ENCODE results near the gene OFD1.

Gene OFD1

GRCh38 chrX:13752141-13752540 lies 17.6 kb downstream of the OFD1 start:
- DNase-seq (ENCODE audit: low read depth in 2 of 2): no peak

GRCh38 chrX:13752646-13753045 lies 18.1 kb downstream of the OFD1 start:
- no peak for DNase-seq (ENCODE audit: low read depth in 2 of 2)

- DNase-seq (ENCODE audit: low read depth in 2 of 2): no peak
These were observed 20.2 kb downstream of the OFD1 start for GRCh38 chrX:13754765-13755164.

DNA sequence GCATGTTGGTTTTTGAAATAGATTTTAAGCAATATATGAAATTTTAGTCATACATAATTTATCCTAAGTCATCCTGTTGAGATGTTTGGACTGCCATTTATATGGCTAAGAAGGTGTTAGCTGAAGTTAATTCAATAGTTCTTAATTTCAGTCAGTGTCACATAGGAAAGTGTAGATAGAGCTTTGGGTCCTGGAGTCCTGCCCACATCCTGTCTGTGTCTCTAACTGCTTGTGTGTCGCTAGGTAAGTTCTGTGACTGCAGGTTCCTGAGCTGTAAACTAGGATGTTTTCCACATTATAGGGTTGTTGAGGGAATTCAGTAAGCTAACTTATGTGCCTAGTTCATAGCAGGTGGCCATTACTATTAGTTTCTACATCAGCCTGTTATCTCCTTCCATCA lies 20.7 kb downstream of the OFD1 start:
- no peak for DNase-seq (ENCODE audit: low read depth in 2 of 2)

DNA sequence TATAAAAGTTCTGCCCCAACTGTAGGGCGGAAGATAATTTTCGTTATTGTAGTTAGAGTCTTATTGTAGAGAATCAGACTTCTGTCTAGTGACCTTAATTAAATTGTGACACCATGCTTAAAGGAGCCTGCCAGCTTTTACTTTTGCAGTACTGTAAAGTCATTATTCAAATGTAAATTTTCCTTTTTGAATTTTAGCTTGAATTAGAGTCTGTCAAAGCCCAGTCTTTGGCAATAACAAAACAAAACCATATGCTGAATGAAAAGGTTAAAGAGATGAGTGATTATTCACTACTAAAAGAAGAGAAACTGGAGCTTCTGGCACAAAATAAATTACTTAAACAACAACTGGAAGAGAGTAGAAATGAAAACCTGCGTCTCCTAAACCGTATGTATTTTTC lies 21.8 kb downstream of the OFD1 start:
- DNase-seq (ENCODE audit: low read depth in 2 of 2): no peak

DNA sequence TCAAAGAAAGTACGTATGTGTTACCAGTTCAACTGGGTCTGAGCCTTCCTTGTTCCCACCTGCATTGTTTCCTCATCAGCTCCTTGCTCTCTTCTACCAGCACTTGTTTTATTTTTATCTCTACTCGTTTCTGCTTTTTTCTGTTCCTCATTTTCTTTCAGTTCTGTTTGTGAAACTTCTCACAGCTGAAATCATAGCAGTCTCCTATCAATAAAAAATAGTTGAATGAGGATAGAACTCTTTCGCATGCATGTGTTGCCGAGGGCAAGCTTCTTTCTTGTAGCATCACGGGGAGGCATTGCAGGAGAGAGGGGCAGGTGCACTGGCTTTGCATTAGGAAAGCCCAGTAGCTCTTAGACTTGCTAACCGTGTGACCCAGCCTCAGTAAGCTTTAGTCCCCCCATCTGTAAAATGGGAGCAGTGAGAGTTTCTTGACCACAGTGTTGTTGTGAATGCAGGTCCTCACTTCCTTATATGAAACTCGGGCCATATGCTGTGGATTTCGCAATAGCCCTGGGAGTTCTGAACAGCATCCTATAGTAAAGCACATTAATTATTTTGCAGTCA lies 24.7 kb downstream of the OFD1 start:
- no peak for DNase-seq (ENCODE audit: low read depth in 2 of 2)

- DNase-seq (ENCODE audit: low read depth in 2 of 2): no peak
These were observed 25.9 kb downstream of the OFD1 start for GRCh38 chrX:13760426-13760825.

GRCh38 chrX:13761606-13762414 lies 27.3 kb downstream of the OFD1 start:
- DNase-seq (ENCODE audit: low read depth in 2 of 2): no peak

- DNase-seq (ENCODE audit: low read depth in 2 of 2): no peak
These were observed 28.9 kb downstream of the OFD1 start for GRCh38 chrX:13763489-13763888.

- no peak for DNase-seq (ENCODE audit: low read depth in 2 of 2)
These were observed 29.7 kb downstream of the OFD1 start for GRCh38 chrX:13764281-13764680.

GRCh38 chrX:13764765-13765164 lies 30.2 kb downstream of the OFD1 start:
- DNase-seq (ENCODE audit: low read depth in 2 of 2): no peak

- no peak for DNase-seq (ENCODE audit: low read depth in 2 of 2)
These were observed 34.4 kb downstream of the OFD1 start for GRCh38 chrX:13768939-13769338.

DNA sequence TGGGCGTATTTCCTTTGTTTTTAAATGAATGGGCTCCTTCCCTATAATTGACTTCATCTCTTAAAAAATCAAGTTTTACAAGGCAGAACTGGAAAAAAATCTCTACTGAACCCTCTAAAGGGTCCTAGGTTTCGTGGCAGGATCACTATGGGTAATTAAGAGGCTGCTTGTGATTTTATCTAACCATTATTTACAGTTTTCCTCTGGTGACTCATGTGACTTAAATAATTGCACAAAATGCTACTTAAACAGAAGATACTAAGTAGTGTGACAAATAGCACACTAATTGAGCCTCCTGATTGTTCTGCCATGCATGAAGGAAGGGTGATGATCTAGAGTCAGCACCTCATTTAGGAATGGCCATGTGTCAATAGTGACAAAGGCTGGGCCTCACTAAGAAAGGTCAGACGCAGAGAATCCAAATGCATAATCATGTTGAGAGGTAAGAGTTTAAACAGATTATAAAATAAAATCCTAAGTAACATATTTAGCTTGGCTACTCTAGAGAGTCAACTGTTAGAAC lies 35.5 kb downstream of the OFD1 start:
- DNase-seq (ENCODE audit: low read depth in 2 of 2): no peak

DNA sequence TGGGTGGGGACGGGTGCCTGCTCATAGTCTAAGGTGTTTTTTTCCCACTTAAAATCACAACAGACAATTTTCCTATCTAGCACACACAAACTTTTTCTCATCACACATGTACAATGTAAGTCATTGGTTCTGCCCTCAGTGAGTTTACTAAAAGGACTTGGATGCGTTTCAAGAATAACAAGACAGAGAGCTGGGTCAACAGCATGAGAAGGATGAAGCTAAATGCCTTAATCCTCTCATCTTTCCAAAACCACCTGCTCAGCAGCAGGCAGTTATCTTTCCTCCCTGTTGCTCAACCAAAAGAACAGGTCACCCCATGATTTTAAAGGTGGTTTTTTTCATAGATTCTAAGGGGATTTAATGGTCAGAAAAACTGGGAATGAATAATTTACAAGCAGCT lies 40.1 kb downstream of the OFD1 start:
- DNase-seq (ENCODE audit: low read depth in 2 of 2): no peak

GRCh38 chrX:13775837-13776236 lies 41.3 kb downstream of the OFD1 start:
- no peak for DNase-seq (ENCODE audit: low read depth in 2 of 2)

DNA sequence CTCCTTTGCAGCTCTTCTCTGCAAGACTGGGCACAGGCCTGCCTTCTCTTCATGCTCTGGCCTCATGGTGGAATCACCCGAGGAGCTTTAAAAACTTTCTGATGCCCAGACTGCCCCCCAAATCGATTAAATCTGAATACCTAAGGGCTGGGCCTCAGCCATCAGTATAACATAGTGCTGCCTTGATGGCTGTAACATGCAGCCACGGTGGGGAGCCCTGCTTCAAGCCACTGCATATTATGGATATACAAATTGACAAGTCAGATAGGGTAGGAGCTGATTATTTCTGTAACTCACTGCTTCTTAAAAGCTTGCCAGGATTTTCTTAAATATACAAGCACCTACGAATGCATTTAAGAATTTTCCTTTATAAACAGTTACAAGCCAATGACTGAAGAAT lies 41.8 kb downstream of the OFD1 start:
- DNase-seq (ENCODE audit: low read depth in 2 of 2): no peak

DNA sequence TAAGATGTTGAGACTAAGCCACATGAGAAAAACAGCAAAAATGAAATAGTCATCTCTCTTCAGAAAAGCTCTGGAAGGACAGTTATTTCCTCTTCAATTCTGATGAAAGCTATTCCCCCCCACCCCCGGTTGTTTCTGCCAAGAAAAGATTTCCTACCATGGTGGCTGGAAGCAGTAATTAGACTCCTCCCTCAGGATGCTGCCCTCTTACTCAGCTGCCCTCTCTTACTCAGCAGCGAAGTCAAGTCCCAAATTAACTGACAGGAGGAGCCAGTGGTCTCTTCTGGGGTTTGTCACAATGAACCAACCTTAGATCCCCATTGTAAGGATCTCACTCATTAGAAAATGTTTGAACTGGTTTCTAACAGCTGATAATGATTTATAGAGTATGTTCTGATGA lies 44.4 kb downstream of the OFD1 start:
- peak in 1 of 2 experiments; percentile 4 for DNase-seq (ENCODE audit: low read depth in 2 of 2)

GRCh38 chrX:13780868-13781427 lies 46.4 kb downstream of the OFD1 start:
- no peak for DNase-seq (ENCODE audit: low read depth in 2 of 2)

GRCh38 chrX:13786048-13786447 lies 51.5 kb downstream of the OFD1 start:
- DNase-seq (ENCODE audit: low read depth in 2 of 2): no peak

DNA sequence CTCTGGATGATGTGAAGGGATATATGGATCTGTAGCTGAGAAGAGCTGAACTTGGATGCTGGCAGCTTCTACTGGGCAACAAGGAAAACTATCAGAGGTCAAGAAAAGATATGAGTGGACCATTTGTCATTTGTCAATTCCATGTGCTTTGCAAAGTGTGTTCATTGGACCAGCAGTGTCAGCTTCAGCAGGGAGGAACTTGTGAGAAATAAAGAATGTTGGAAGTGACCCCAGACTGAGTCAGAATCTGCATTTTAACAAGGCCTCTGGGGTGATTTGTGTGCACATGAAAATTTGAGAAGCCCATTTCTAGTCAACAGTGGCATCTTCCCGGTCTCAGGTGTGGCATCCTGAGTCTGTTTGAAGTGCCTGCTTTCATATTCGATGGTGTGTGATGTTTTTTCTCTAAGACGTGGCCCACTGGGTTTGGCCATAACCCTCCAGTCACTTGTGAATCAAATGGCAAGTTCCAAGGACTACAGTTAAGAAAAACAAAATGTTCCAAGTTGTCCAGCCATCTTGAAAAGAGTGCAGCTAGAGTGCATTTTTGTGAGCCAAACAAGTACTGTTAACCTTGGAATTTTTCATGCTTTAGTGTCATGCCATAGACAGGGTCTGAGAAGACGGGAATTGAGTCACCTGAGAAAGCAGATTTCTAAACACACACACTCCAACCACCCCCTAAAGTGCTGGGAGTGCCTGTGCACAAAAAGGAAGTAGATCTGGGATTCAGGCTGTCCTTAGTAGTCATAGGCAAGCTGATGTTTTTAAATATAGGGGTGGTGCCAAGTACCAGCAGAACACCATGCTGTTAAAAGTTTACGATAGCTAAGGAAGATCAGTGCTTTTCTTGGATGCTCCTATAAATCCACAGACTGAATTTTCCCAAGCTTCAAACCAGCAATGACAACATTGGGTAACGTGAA lies 55.9 kb downstream of the OFD1 start:
- no peak for DNase-seq (ENCODE audit: low read depth in 2 of 2)

DNA sequence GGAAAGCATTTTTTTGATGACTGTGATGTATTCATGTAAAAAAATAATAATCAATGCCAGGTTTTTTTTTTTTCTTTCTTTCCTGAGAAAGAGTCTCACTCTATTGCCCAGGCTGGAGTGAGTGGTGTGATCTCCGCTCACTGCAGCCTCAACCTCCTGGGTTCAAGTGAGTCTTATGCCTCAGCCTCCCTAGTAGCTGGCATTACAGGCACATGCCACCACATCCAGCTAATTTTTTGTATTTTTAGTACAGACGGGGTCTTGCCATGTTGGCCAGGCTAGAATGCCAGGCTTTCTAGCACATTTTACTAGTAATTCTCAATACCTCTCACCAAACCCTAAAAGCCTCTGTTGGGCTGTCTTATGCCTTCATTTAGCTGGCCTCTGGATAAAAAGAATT lies 56.6 kb downstream of the OFD1 start:
- DNase-seq (ENCODE audit: low read depth in 2 of 2): no peak

GRCh38 chrX:13791559-13791958 lies 57.0 kb downstream of the OFD1 start:
- no peak for DNase-seq (ENCODE audit: low read depth in 2 of 2)
